Astrocyte (in vitro differentiated cells and primary cell): ENCODE results near the gene DNAJC5. TPM values are rescaled to one million over a fixed set of nuclear protein-coding genes. Genes with fewer than 3 reads are reported as not detected.
A peak's percentile ranks its signal among the peaks of the same experiment; 100 is the strongest.

Experiments
- DNase-seq: peaks from one replicate; pipeline ENCODE4 v3.0.0-alpha.2; 2010; ENCODE audit warnings: low read depth
- FAIRE-seq: peaks from 2 replicates; lab custom pipeline; 2011; peaks lifted over from hg19 to GRCh38; lab: Jason Lieb, UNC
- H2AFZ ChIP-seq: 2 replicates; pipeline ENCODE4 v1.6.0; 2012; ENCODE audit warnings: low read depth, low read length, inconsistent platforms
- H3K27ac ChIP-seq: 2 replicates; pipeline ENCODE4 v1.5.1; 2011; ENCODE audit warnings: low read depth, low read length, inconsistent platforms
- H3K27me3 ChIP-seq: 2 replicates; pipeline ENCODE4 v1.6.0; 2011; ENCODE audit warnings: low read length, inconsistent platforms; ENCODE audit not compliant: insufficient read depth
- H3K36me3 ChIP-seq: 2 replicates; pipeline ENCODE4 v1.5.1; 2011; ENCODE audit warnings: low read length, inconsistent platforms; ENCODE audit not compliant: insufficient read depth
- H3K4me1 ChIP-seq: 2 replicates; pipeline ENCODE4 v1.5.1; 2011; ENCODE audit warnings: low read length, inconsistent platforms; ENCODE audit not compliant: insufficient read depth
- H3K4me2 ChIP-seq: 2 replicates; pipeline ENCODE4 v1.6.0; 2012; ENCODE audit warnings: low read length, inconsistent platforms
- H3K4me3 ChIP-seq: 2 replicates; pipeline ENCODE4 v1.5.1; 2011; ENCODE audit warnings: low read depth, mild to moderate bottlenecking, low read length, inconsistent platforms; ENCODE audit not compliant: insufficient read depth
- H3K79me2 ChIP-seq: 2 replicates; pipeline ENCODE4 v1.6.0; 2012; ENCODE audit warnings: mild to moderate bottlenecking, low read length, inconsistent platforms; ENCODE audit not compliant: insufficient read depth
- H3K9ac ChIP-seq: 2 replicates; pipeline ENCODE4 v1.6.0; 2012; ENCODE audit warnings: mild to moderate bottlenecking, low read length, inconsistent platforms
- H3K9me3 ChIP-seq: 2 replicates; pipeline ENCODE4 v1.5.1; 2012; ENCODE audit warnings: low read depth, mild to moderate bottlenecking, low read length, inconsistent platforms; ENCODE audit not compliant: insufficient read depth
- H4K20me1 ChIP-seq: 2 replicates; pipeline ENCODE4 v1.6.0; 2012; ENCODE audit warnings: low read length, inconsistent platforms; ENCODE audit not compliant: insufficient read depth
- H3K27ac Mint-ChIP-seq: one replicate; pipeline ENCODE4 v1.8.0; 2021; ENCODE audit warnings: mild to moderate bottlenecking, mixed read lengths; ENCODE audit not compliant: unreplicated experiment
- H3K27me3 Mint-ChIP-seq: one replicate; pipeline ENCODE4 v1.8.0; 2021; ENCODE audit warnings: low read depth, mixed read lengths; ENCODE audit not compliant: unreplicated experiment
- H3K36me3 Mint-ChIP-seq: one replicate; pipeline ENCODE4 v1.8.0; 2021; ENCODE audit warnings: low read depth, mixed read lengths; ENCODE audit not compliant: unreplicated experiment
- H3K4me1 Mint-ChIP-seq: one replicate; pipeline ENCODE4 v1.8.0; 2021; ENCODE audit warnings: low read depth, mixed read lengths; ENCODE audit not compliant: unreplicated experiment
- H3K4me3 Mint-ChIP-seq: one replicate; pipeline ENCODE4 v1.8.0; 2021; ENCODE audit warnings: mild to moderate bottlenecking, moderate library complexity, mixed read lengths; ENCODE audit not compliant: unreplicated experiment
- H3K9me3 Mint-ChIP-seq: one replicate; pipeline ENCODE4 v1.8.0; 2021; ENCODE audit warnings: mild to moderate bottlenecking, mixed read lengths; ENCODE audit not compliant: unreplicated experiment
- EZH2 ChIP-seq: IDR thresholded peaks from 2 replicates; pipeline ENCODE4 v1.6.1; 2012; ENCODE audit warnings: mild to moderate bottlenecking, low read length, inconsistent platforms; ENCODE audit not compliant: insufficient read depth
- total RNA-seq: library from RNA; stranded (reverse); gene quantifications from 2 replicates; pipeline ENCODE4 v1.2.1, GENCODE V29; 2021
- TF ChIP-seq, protein P1 (sequence below): IDR thresholded peaks from 2 replicates; pipeline ENCODE4 v1.5.1; 2011; ENCODE audit warnings: low read depth, mild to moderate bottlenecking, inconsistent platforms, low read length, moderate library complexity; ENCODE audit not compliant: insufficient read depth

DNAJC5 gene
- total RNA-seq, 1 donor from 2014 or later: 64.6 TPM

GRCh38 chr20:63967330-63968135 is 72.6 kb downstream of the DNAJC5 start:
- H3K9me3 ChIP-seq: peaks cover 39% of the 10 kb centered on the region
- peaks cover 7% of the 10 kb centered on the region for H3K36me3 ChIP-seq
- no peaks in the 10 kb centered on the region for H4K20me1 ChIP-seq
- H3K27ac ChIP-seq: no peak overlapping the region
- Mint-ChIP-seq H3K9me3 (no peaks in the 10 kb centered on the region), H3K27ac (no peak overlapping the region), H3K36me3 (no peaks in the 10 kb centered on the region), H3K4me3 (no peak overlapping the region), H3K4me1 (peaks cover 5% of the 10 kb centered on the region), H3K27me3 (no peaks in the 10 kb centered on the region)
- no peak overlapping the region for H3K4me3 ChIP-seq
- TF ChIP-seq EZH2: no peak
- TF ChIP-seq, protein P1, sequence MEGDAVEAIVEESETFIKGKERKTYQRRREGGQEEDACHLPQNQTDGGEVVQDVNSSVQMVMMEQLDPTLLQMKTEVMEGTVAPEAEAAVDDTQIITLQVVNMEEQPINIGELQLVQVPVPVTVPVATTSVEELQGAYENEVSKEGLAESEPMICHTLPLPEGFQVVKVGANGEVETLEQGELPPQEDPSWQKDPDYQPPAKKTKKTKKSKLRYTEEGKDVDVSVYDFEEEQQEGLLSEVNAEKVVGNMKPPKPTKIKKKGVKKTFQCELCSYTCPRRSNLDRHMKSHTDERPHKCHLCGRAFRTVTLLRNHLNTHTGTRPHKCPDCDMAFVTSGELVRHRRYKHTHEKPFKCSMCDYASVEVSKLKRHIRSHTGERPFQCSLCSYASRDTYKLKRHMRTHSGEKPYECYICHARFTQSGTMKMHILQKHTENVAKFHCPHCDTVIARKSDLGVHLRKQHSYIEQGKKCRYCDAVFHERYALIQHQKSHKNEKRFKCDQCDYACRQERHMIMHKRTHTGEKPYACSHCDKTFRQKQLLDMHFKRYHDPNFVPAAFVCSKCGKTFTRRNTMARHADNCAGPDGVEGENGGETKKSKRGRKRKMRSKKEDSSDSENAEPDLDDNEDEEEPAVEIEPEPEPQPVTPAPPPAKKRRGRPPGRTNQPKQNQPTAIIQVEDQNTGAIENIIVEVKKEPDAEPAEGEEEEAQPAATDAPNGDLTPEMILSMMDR: no peak
- H3K9ac ChIP-seq: no peak overlapping the region
- DNase-seq (no peak), FAIRE-seq (no peak)
- H2AFZ ChIP-seq: no peak overlapping the region
- peaks cover 24% of the 10 kb centered on the region for H3K79me2 ChIP-seq
- peaks cover 11% of the 10 kb centered on the region for H3K4me1 ChIP-seq
- no peak overlapping the region for H3K4me2 ChIP-seq
- H3K27me3 ChIP-seq: no peaks in the 10 kb centered on the region

DNA sequence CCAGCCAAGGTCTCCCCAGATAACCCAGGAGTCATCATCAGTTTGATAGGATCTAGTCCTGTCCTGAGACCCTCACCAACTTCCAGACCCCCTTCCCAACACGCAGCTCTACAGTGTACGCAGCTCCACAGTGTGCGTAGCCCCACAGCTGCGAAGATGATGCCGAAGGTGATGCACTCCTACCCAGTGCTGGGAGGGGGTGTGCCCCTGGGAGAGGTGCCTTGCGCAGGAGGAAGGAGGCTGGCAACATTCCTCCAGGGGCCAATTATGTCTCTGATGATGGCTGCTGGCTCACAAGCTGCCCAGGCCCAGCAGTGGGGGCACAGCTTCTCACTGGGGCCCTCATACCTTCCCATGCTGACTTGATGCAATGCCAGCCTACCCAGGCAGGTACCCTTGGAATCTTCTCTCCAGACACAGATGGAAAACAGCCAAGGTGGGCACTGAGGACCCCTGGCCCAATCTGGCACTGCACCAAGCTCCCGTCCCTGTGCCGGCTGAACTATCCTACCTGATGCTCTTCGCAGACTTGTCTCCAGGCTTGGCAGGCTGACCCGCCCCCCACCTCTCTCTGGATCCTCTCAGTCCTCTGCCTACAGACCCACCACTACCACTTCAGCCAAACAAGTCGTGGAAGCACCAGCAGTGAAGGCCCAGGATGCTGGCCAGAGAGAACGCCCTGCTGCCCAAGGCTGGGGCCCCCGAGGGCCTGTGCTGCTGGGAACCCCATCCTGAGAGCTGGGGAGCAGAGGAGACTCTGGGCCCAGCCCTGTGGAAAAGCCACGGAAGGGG is 73.4 kb downstream of the DNAJC5 start:
- Histone ChIP-seq H3K4me3 (peak overlapping the region; percentile 67), H3K27me3 (no peaks in the 10 kb centered on the region), H2AFZ (no peak overlapping the region), H3K4me2 (peak overlapping the region; percentile 95), H3K4me1 (peaks cover 11% of the 10 kb centered on the region), H3K79me2 (peaks cover 24% of the 10 kb centered on the region), H4K20me1 (no peaks in the 10 kb centered on the region), H3K9ac (peak overlapping the region; percentile 86), H3K9me3 (peaks cover 38% of the 10 kb centered on the region), H3K27ac (no peak overlapping the region), H3K36me3 (peaks cover 7% of the 10 kb centered on the region)
- peak overlapping the region; percentile 86 for H3K4me3 Mint-ChIP-seq
- H3K9me3 Mint-ChIP-seq: no peaks in the 10 kb centered on the region
- DNase-seq: no peak
- TF ChIP-seq, protein P1: no peak
- TF ChIP-seq EZH2: no peak
- no peaks in the 10 kb centered on the region for H3K27me3 Mint-ChIP-seq
- peak overlapping the region; percentile 88 for H3K27ac Mint-ChIP-seq
- peaks cover 5% of the 10 kb centered on the region for H3K4me1 Mint-ChIP-seq
- no peak for FAIRE-seq
- no peaks in the 10 kb centered on the region for H3K36me3 Mint-ChIP-seq
